ENCODE data around the gene RAC3. TPM values are rescaled to one million over a fixed set of nuclear protein-coding genes. Genes with fewer than 3 reads are reported as not detected.

Gene RAC3
- total and polyA plus RNA-seq, 4 donors = 51.7 to 214 (median 135) TPM

DNA sequence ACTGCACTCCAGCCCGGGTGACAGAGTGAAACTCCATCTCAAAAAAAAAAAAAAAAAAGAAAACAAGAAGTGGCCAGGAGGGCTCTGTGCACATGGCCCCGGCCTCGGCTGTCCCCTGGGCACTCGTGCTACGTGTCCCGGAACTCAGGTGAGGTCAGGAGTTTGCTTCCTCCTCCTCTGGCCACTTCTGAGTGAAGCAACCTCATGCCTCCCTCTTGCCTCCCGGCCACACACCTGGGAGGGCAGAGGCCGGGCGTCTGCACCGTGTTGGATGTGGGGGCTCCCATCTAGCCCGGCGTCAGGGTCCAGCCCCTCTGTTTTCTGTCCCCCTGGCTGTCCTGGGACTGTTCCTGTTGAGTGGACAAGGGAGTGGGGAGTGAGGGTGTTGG lies 31.9 kb upstream of the RAC3 start:
- Histone ChIP-seq H3K27me3 (ENCODE audit: control insufficient read depth, insufficient read depth, low read length) (no peaks in the 10 kb centered on the region), H3K9me3 (ENCODE audit: control insufficient read depth, insufficient read depth, low read length) (no peaks in the 10 kb centered on the region), H3K4me3 (ENCODE audit: low read depth, low read length) (no peak overlapping the region), H3K4me1 (ENCODE audit: control insufficient read depth, insufficient read depth, low read length) (peaks cover 53% of the 10 kb centered on the region), H3K36me3 (ENCODE audit: control insufficient read depth, insufficient read depth, low read length) (peaks cover 72% of the 10 kb centered on the region), H3K27ac (ENCODE audit: low read depth, low read length) (no peak overlapping the region)
- no peak for DNase-seq (ENCODE audit: low read depth in 4 of 6, low spot score in 6 of 6)
- WGBS (ENCODE audit: insufficient coverage) = 98% methylated on average over 7 of the region's 12 CpGs

DNA sequence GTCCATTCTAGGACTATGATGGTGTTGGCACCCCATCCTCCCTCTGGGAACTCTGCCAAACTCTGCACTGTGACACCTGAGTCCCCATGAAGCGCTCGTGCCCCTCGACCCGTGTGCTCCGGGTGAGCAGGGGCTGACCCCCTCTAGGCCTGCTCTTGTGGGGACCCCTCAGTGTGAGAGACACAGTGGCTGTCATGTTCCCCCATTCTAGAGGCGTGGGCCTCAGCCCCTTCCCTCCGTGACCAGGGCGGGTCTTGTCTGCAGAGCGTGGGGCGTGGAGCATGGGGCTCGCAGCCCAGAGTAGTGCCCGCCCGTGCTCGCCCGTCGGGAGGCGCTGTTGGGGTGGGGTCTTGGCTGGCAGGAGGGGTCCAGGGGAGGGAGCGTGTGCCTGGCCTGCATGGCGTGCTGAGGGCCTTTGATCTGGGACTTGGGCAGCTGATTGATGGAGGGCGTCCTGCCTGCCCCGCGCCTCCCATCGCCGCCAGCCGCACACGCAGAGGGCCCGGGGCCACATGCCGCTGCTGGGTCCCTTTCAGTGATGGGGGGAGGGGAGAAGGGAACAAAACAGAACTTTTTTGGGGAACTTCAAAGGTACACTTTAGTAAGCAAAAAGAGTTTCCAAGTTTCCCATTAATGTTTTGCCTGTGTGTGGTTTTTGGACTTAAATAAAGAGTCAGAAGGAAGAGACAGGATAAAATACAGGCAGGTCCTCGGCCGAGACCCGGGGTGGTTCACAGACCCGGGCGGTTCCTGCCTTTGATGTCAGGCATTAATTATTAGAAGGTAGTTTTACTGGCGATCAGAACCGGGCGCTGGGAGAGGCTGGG lies 31.3 kb upstream of the RAC3 start:
- Histone ChIP-seq H3K27ac (ENCODE audit: low read depth, low read length) (no peak overlapping the region), H3K9me3 (ENCODE audit: control insufficient read depth, insufficient read depth, low read length) (no peaks in the 10 kb centered on the region), H3K36me3 (ENCODE audit: control insufficient read depth, insufficient read depth, low read length) (peaks cover 72% of the 10 kb centered on the region), H3K27me3 (ENCODE audit: control insufficient read depth, insufficient read depth, low read length) (no peaks in the 10 kb centered on the region), H3K4me3 (ENCODE audit: low read depth, low read length) (no peak overlapping the region), H3K4me1 (ENCODE audit: control insufficient read depth, insufficient read depth, low read length) (peaks cover 50% of the 10 kb centered on the region)
- DNase-seq (ENCODE audit: low read depth in 4 of 6, low spot score in 6 of 6) = no peak
- 46% methylated on average over 34 of the region's 36 CpGs for WGBS (ENCODE audit: insufficient coverage)

DNA sequence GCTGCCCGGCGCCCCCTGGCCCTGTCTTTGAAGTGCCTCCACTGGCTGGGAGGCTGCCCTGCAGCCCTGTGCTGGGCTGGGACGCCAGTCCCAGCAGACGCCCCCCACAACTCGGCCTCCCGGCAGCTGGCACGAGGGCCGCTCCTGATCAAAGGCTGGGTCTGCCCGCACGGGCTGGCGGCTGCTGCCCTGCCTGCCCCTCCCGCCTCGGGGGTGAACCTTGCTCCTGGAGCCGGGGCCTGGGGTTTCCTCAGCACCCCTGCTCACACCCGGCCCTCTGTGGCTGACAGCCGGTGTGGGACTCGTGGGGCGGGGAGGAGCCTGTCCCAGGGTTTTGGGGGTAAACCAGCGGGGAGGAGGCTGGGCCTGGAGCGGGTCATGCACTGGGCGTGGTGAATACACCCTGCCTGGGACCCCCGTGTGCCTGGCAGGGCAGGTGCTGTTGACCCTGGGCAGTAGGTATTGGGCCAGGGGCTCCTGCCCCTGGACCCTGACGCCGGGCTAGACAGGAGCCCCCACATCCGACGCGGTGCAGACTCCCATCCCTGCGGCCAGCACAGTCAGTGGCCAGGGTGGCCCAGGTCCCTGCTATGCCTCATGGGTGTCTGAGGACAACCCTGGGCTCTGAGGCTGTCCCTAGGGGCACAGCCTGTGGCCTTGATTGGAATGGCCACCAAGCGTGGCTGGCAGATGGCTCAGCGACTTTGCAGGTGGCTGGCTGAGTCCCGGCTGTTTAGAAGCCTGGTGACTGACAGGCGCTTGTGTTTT lies 30.5 kb upstream of the RAC3 start:
- Histone ChIP-seq H3K27ac (ENCODE audit: low read depth, low read length) (no peak overlapping the region), H3K4me1 (ENCODE audit: control insufficient read depth, insufficient read depth, low read length) (peaks cover 43% of the 10 kb centered on the region), H3K4me3 (ENCODE audit: low read depth, low read length) (no peak overlapping the region), H3K9me3 (ENCODE audit: control insufficient read depth, insufficient read depth, low read length) (no peaks in the 10 kb centered on the region), H3K36me3 (ENCODE audit: control insufficient read depth, insufficient read depth, low read length) (peaks cover 72% of the 10 kb centered on the region), H3K27me3 (ENCODE audit: control insufficient read depth, insufficient read depth, low read length) (no peaks in the 10 kb centered on the region)
- 62% methylated on average over 32 of the region's 32 CpGs for WGBS (ENCODE audit: insufficient coverage)
- no peak for DNase-seq (ENCODE audit: low read depth in 4 of 6, low spot score in 6 of 6)

DNA sequence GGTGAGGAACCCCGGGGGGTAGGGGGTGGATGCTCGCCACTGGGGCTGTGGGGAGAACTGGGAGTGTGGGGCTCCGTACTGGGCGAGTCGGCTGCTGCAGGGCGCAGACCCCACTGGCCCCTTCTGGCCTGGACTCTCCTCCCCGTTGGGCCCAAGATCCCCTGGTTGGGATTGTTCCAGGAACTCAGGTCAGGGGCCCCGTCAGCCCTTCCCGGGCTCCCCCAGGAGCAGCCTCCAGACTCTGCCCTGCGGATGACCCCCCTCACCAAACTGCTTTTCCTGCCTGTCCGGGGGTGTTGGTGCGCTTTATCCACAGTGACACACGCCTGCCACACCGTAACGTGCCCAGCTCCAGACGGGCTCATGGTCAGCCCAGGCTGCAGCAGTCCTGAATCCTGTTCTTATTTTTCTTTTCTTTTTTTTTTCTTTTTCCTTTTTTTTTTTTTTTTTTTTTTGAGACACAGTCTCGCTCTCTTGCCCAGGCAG lies 29.9 kb upstream of the RAC3 start:
- Histone ChIP-seq H3K36me3 (ENCODE audit: control insufficient read depth, insufficient read depth, low read length) (peaks cover 72% of the 10 kb centered on the region), H3K4me3 (ENCODE audit: low read depth, low read length) (no peak overlapping the region), H3K27me3 (ENCODE audit: control insufficient read depth, insufficient read depth, low read length) (no peaks in the 10 kb centered on the region), H3K4me1 (ENCODE audit: control insufficient read depth, insufficient read depth, low read length) (peaks cover 45% of the 10 kb centered on the region), H3K27ac (ENCODE audit: low read depth, low read length) (no peak overlapping the region), H3K9me3 (ENCODE audit: control insufficient read depth, insufficient read depth, low read length) (no peaks in the 10 kb centered on the region)
- DNase-seq (ENCODE audit: low read depth in 4 of 6, low spot score in 6 of 6) = no peak
- WGBS (ENCODE audit: insufficient coverage) = 76% methylated on average over 15 of the region's 17 CpGs

DNA sequence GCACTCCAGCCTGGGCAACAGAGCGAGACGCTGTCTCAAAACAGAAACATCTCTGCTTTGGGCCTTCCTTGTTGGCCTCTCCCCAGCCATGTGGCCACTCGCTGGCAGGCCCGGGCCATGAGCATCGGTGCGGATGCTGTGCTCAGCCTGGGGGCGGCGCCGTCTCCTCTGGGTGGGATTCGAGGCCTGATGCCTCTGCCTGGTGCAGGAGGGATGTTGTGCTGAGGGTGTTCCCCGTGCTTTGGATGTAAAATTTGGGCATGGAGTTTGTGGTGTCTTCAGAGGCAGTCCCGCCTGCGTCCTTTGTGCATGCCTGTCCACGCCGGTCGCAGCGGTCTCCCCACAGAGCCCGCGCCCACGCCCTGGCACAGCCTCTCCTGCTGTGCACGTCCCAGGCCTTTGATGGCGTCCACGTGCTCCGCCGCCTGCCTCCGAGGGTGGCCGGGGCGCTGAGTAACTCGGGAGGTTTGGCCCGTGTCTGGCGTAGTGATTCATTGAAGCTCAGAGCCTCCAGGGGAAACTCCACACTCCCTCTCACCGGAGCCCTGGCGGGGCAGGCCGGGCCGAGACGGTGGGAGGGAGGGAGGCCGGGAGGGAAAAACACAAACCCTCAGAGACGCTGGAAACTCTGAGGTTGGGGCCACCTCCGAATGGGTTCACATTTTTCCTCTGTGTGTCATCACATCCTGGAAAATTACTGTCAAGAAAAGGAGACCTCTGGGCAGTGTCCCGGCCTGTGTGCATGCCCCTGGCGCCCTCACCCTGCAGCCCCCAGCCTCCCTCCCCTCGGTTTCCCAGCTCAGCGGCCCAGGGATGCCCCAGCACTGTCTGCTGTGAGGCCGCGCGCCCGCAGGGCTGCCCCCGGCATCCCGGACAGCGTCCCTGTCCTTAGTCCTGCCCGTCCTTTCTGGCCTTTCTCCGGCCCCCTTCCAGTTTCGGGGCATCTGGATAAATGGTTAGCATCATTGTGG lies 27.8 kb upstream of the RAC3 start:
- no peak for DNase-seq (ENCODE audit: low read depth in 4 of 6, low spot score in 6 of 6)
- Histone ChIP-seq H3K36me3 (ENCODE audit: control insufficient read depth, insufficient read depth, low read length) (peaks cover 84% of the 10 kb centered on the region), H3K4me3 (ENCODE audit: low read depth, low read length) (no peak overlapping the region), H3K27ac (ENCODE audit: low read depth, low read length) (no peak overlapping the region), H3K9me3 (ENCODE audit: control insufficient read depth, insufficient read depth, low read length) (no peaks in the 10 kb centered on the region), H3K27me3 (ENCODE audit: control insufficient read depth, insufficient read depth, low read length) (no peaks in the 10 kb centered on the region), H3K4me1 (ENCODE audit: control insufficient read depth, insufficient read depth, low read length) (peaks cover 59% of the 10 kb centered on the region)
- 56% methylated on average over 45 of the region's 53 CpGs for WGBS (ENCODE audit: insufficient coverage)

DNA sequence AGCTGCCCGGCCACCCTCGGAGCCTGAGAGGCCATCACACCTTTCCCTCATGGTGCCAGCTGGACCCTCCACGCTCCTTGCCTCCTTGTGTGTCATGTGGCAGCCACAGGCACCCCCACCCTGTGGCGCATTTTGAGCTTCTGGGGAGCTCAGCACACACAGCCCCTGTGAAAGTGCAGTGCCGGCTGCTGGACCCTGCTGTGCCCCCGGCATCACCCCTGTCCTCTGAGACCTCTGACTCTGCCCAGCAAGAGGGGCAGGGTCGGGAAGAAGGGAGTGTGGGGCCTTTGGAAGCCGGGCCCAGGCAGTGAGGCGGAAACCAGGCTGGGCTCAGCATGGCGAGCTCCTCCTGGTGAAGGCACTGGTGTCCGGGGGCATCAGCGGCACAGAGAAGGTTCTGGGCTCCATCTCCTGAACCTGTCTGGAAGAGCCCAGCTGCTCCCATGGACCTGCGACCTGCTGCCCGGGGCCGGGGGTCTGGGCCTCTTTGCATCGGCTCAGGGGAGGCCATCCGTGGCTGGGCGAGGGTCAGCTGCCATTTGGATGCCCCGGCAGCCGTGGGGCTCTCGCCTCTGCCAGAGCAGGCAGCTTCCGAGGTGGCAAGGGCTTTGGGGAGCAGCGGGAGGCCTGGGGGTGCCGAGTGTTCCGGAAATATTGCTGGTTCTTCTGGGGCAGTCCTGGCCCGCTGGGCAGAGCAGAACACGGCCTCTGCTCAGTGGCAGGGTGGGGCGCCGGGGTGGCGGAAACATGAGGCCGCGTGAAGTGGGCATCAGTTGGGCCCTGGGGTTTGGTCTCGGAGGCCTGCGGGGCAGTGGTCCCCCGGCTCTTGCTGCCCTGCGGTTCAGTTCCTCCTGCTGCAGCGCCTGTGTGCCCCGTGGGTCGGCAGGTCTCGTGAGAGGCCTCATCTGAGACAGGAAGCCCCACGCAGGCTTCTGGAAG lies 26.7 kb upstream of the RAC3 start:
- 87% methylated on average over 41 of the region's 41 CpGs for WGBS (ENCODE audit: insufficient coverage)
- peaks cover 86% of the 10 kb centered on the region for H3K36me3 ChIP-seq (ENCODE audit: control insufficient read depth, insufficient read depth, low read length)
- H3K27me3 ChIP-seq (ENCODE audit: control insufficient read depth, insufficient read depth, low read length) = no peaks in the 10 kb centered on the region
- no peak overlapping the region for H3K4me3 ChIP-seq (ENCODE audit: low read depth, low read length)
- no peak overlapping the region for H3K27ac ChIP-seq (ENCODE audit: low read depth, low read length)
- H3K9me3 ChIP-seq (ENCODE audit: control insufficient read depth, insufficient read depth, low read length) = no peaks in the 10 kb centered on the region
- H3K4me1 ChIP-seq (ENCODE audit: control insufficient read depth, insufficient read depth, low read length) = peaks cover 65% of the 10 kb centered on the region
- DNase-seq (ENCODE audit: low read depth in 4 of 6, low spot score in 6 of 6) = no peak

DNA sequence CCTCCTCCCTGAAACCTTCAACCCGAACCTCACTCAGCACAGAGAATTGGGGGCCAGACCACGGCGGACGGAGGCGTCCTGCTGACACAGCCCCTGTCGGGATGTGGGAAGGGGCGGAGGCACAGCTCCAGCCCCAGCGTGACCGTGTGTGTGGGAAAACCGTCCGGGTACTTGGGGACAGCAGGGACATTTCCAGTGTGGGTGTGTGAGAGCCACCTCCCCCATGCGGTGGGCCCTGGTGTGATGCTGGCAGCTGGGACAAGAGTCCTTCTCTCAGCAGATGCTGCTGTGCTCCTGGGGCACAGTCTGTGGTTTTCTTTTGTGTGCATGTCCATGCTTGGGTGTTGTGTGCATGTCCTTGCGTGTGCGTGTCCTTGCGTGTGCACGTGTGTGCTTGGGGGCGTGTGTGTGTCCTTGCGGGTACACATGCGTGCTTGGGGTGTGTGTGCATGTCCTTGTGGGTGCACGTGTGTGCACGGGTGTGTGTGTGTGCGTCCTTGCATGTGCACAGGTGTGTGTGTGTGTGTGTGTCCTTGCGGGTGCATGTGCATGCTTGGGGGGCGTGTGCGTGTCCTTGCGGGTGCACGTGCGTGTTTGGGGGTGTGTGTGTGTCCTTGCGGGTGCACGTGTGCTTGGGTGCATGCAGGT lies 25.7 kb upstream of the RAC3 start:
- 88% methylated on average over 28 of the region's 30 CpGs for WGBS (ENCODE audit: insufficient coverage)
- H3K4me1 ChIP-seq (ENCODE audit: control insufficient read depth, insufficient read depth, low read length) = peaks cover 55% of the 10 kb centered on the region

DNA sequence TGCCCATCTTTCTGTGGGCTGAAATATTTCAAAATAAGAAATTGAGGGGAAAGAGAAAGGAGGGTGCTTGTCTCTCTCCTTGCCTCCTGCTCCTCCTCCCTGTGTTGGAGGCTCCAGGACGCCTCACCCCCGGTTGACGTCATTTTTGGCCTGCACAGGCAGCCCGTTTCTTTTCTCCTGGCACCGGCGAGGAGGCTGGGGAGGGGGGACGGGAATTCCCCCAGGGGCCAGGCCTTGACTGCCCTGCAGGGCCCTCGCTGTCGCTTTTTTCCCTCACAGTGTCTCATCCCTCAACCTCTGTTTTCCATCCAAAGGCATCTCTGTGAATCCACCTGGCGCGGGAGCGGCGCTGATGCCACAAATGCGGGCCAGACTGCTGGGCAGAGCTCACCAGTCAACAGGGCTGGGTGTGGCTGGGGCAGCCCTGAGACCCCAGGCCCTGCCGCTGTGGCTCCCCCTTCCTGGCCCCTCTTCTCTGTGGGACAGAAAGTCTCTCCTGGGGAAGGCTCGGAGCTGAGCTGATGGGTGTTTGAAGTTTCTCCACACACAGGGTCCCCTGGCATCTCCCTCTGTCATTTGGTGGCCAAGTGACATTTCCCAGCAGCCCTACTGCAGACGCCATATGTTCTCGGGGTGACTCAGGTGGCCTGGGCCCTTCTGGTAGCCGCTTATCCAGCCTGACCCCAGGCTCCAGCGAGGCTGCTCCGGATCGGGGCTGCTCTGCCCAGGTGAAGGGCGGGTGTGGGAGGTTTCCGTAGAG lies 24.8 kb upstream of the RAC3 start:
- peaks cover 84% of the 10 kb centered on the region for H3K36me3 ChIP-seq (ENCODE audit: control insufficient read depth, insufficient read depth, low read length)
- H3K4me3 ChIP-seq (ENCODE audit: low read depth, low read length) = no peak overlapping the region
- no peak overlapping the region for H3K27ac ChIP-seq (ENCODE audit: low read depth, low read length)
- DNase-seq (ENCODE audit: low read depth in 4 of 6, low spot score in 6 of 6) = peak in 1 of 6 donors; percentile 72
- 85% methylated on average over 16 of the region's 24 CpGs for WGBS (ENCODE audit: insufficient coverage)
- H3K27me3 ChIP-seq (ENCODE audit: control insufficient read depth, insufficient read depth, low read length) = no peaks in the 10 kb centered on the region
- H3K4me1 ChIP-seq (ENCODE audit: control insufficient read depth, insufficient read depth, low read length) = peaks cover 49% of the 10 kb centered on the region
- H3K9me3 ChIP-seq (ENCODE audit: control insufficient read depth, insufficient read depth, low read length) = no peaks in the 10 kb centered on the region

More for the DNA sequence above, 25.7 kb upstream of the RAC3 start:
- DNase-seq (ENCODE audit: low read depth in 4 of 6, low spot score in 6 of 6) = no peak
- H3K4me3 ChIP-seq (ENCODE audit: low read depth, low read length) = no peak overlapping the region
- no peaks in the 10 kb centered on the region for H3K27me3 ChIP-seq (ENCODE audit: control insufficient read depth, insufficient read depth, low read length)
- H3K9me3 ChIP-seq (ENCODE audit: control insufficient read depth, insufficient read depth, low read length) = no peaks in the 10 kb centered on the region
- peaks cover 84% of the 10 kb centered on the region for H3K36me3 ChIP-seq (ENCODE audit: control insufficient read depth, insufficient read depth, low read length)
- H3K27ac ChIP-seq (ENCODE audit: low read depth, low read length) = no peak overlapping the region

All from spinal cord (tissue), 10 donors.